ENCODE measurements around the gene ZDHHC17. TPM values are rescaled to one million over a fixed set of nuclear protein-coding genes. Genes with fewer than 3 reads are reported as not detected.
"Not testable (repeated sequence)": the region's sequence is repeated elsewhere in the genome, so short reads cannot be mapped to it uniquely, and the experiment has no call there.

ZDHHC17 gene
- total RNA-seq, 1 experiment from 2014 or later: 22.9 TPM

DNA sequence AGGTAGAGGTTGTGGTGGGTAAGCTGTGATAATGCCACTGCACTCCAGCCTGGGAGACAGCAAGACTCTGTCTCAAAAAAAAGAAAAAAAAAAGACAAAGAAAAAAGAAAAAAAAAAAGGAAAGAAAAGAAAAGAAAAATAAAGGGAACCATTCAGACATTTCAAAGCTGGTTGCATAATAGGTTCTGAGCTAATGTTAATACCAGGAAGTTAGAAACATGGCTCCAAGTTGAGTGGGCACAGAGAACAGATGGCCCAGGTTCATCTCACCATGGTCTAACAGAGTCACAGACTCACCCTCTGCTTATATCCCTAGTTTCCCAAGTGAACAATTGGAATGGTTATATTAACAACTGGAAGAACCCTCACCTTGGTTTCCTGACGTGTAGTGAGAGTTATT lies 17.4 kb upstream of the ZDHHC17 start:
- Histone ChIP-seq H3K36me3 (replicated peaks; ENCODE audit: control insufficient read depth, insufficient read depth, low read length) (no peaks in the 10 kb centered on the region), H3K27me3 (ENCODE audit: control insufficient read depth, insufficient read depth, low read length) (no peaks in the 10 kb centered on the region), H3K4me3 (ENCODE audit: insufficient read depth, low read depth, low read length) (no peak overlapping the region)
- DNase-seq: no peak

DNA sequence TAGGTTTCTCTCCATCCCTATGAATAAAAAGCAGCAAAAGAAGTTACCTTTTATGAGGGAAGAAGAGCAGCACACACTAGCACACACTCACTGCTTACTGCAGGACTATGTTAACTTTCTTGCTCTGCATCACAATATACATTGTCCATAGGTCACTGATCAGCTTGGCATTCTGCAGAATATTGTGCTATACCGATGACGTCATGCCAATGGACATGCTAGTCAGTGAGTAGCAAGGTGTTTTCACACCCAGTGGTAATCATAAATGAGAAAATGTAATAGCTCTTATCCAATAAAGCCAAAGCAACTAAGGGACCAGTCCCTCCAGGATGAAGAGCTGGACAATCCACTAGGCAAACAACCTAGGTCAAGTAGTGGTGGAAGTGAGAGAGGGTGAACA lies 16.7 kb upstream of the ZDHHC17 start:
- Histone ChIP-seq H3K4me3 (ENCODE audit: insufficient read depth, low read depth, low read length) (no peak overlapping the region), H3K27me3 (ENCODE audit: control insufficient read depth, insufficient read depth, low read length) (no peaks in the 10 kb centered on the region), H3K36me3 (replicated peaks; ENCODE audit: control insufficient read depth, insufficient read depth, low read length) (no peaks in the 10 kb centered on the region)
- DNase-seq: no peak

DNA sequence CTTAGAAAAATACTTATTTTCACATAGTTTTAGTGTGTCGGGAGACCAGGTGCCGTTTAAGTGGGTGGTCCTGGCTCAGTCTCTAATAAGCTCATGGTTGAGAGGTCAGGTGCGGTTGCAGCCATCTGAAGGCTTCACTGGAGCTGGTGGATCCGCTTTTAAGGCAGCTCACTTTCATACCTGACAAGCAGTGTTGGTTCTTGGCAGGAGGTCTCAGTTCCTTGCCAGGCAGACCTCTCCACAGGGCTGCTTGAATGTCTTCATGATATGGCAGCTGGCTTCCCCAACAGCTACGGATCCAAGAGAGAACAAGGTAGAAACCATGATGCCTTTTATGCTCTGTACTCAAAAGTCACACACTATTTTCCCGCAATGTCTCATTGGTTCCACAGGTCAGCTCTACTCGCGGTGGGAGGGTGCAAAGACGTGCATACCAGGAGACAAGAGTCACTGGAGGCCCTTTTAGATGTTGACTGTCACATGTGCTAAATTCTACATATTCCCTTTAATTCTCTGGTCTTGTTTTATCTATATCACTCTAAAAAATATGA lies 8.0 kb upstream of the ZDHHC17 start:
- H3K4me3 ChIP-seq (ENCODE audit: insufficient read depth, low read depth, low read length): no peak overlapping the region
- H3K36me3 ChIP-seq (replicated peaks; ENCODE audit: control insufficient read depth, insufficient read depth, low read length): no peaks in the 10 kb centered on the region
- peak; percentile 40 for DNase-seq
- H3K27me3 ChIP-seq (ENCODE audit: control insufficient read depth, insufficient read depth, low read length): no peaks in the 10 kb centered on the region

DNA sequence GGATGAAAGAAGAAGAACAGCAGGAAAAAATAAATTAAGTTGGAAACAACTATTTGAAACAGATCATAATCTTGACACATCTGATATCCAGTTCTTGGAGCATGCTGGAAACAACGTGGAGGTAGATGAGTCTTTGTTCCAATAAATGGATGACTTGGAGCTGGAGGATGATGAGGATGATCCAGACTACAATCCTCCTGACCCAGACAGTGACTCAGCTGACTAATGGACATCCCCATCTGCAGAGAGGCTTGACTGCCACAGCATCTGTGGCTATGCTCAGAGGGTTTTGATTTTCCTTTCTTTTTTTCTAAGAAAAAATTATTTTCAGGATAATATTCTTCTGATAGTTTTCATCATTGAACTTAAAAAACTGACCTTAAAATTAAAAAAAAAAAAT lies 6.2 kb upstream of the ZDHHC17 start:
- no peak for DNase-seq
- Histone ChIP-seq H3K4me3 (ENCODE audit: insufficient read depth, low read depth, low read length) (no peak overlapping the region), H3K36me3 (replicated peaks; ENCODE audit: control insufficient read depth, insufficient read depth, low read length) (no peaks in the 10 kb centered on the region), H3K27me3 (ENCODE audit: control insufficient read depth, insufficient read depth, low read length) (no peaks in the 10 kb centered on the region)

DNA sequence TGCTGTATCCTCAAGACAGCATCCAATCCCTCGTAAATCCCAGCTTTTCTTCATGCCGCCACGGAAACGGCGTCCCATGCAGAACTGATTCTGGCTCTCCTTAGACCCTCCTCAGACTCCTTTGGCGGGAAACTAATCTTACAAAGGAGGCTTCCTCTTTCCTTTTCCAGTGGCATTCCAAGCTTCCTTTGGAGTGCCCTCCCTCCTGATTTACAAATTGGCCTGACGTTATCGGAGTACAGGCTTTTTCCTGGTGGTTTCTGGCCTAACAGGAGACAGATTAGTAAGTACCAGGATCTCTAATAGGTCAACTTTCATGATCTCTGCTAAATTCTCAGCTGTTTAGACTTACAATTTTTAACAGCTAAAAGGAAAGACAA lies 1.3 kb upstream of the ZDHHC17 start:
- H3K27me3 ChIP-seq (ENCODE audit: control insufficient read depth, insufficient read depth, low read length): no peaks in the 10 kb centered on the region
- H3K4me3 ChIP-seq (ENCODE audit: insufficient read depth, low read depth, low read length): peak overlapping the region; percentile 92; the same call in 1 of the 2 replicates
- peak; percentile 58 for DNase-seq
- H3K36me3 ChIP-seq (replicated peaks; ENCODE audit: control insufficient read depth, insufficient read depth, low read length): no peaks in the 10 kb centered on the region

DNA sequence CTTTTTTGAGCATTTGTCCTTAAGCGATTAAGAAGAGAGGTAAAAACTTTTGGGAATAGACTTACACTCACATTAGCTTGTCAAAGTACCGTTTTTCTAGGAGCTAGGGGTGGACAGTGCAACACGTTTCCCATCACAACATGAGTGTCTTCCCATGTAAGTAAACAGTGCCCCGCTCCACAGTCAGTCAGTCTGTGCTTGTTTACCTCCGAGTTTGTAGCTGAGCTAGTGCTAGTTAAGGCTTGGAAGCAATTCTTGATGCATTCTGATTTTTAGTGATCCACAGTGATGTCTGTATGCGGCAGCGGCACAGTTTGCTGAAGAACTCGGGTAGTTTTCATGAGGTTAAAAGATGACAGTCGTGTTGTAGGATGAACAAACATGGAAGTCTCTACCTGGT lies 941 bp downstream of the ZDHHC17 start:
- Histone ChIP-seq H3K36me3 (replicated peaks; ENCODE audit: control insufficient read depth, insufficient read depth, low read length) (no peaks in the 10 kb centered on the region), H3K27me3 (ENCODE audit: control insufficient read depth, insufficient read depth, low read length) (no peaks in the 10 kb centered on the region), H3K4me3 (ENCODE audit: insufficient read depth, low read depth, low read length) (peak overlapping the region; percentile 92)
- no peak for DNase-seq

DNA sequence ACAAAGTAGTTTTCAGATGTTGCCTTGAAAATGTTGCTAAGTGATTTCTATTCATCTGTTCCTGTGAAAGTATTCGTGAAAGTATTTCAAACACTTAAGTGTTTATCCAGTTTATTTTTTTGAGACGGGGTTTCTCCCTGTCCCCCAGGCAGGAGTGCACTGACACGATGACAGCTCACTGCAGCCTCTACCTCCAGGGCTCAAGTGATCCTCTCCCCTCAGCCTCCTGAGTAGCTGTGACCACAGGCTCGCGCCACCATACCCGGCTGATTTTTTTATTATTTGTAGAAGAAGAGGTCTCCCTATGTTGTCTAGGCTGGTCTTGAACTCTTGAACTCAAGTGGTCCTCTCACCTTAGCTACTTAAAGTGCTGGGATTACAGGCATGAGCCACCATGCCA lies 1.7 kb downstream of the ZDHHC17 start:
- Histone ChIP-seq H3K4me3 (ENCODE audit: insufficient read depth, low read depth, low read length) (no peak overlapping the region), H3K27me3 (ENCODE audit: control insufficient read depth, insufficient read depth, low read length) (no peaks in the 10 kb centered on the region), H3K36me3 (replicated peaks; ENCODE audit: control insufficient read depth, insufficient read depth, low read length) (no peaks in the 10 kb centered on the region)
- DNase-seq: no peak

DNA sequence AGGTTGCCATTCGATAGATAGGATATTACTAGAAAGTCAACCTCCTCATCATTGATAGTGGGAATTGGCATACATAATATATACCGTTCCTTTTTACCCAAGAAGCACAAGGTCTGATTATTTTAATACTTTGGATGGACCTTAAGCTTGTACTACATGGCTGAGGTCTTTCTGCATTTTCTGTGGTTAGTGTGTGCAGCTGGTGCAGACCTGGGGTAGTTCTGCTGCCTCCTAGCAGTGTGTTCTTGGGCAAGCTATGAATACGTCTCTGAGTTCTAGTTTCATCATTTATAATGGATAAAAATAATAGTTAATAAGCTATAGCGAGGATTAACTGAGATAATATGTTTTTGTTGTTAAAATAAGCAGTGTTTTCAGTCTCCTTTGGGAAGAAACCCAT lies 2.2 kb downstream of the ZDHHC17 start:
- DNase-seq: no peak
- no peaks in the 10 kb centered on the region for H3K27me3 ChIP-seq (ENCODE audit: control insufficient read depth, insufficient read depth, low read length)
- no peak overlapping the region for H3K4me3 ChIP-seq (ENCODE audit: insufficient read depth, low read depth, low read length)
- no peaks in the 10 kb centered on the region for H3K36me3 ChIP-seq (replicated peaks; ENCODE audit: control insufficient read depth, insufficient read depth, low read length)

DNA sequence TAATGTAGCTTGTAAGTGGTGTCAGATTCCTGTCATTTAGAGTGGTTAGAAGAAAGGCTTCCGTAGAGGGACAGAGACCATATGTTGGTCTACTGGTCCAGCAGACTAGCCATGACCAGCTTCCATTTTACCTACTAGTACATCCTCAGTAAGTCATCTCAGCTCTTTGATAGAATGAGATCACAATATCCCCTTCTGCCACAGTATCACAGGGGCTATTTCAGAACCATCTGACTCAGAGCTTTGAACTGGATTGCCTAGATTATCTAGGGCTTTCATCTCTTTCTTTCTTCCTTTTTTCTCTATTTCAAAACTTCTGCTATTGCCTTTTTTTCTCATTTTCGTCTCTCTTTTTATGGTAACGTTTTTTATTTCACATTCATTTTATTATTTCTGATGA lies 4.7 kb downstream of the ZDHHC17 start:
- no peak overlapping the region for H3K4me3 ChIP-seq (ENCODE audit: insufficient read depth, low read depth, low read length)
- H3K36me3 ChIP-seq (replicated peaks; ENCODE audit: control insufficient read depth, insufficient read depth, low read length): no peaks in the 10 kb centered on the region
- H3K27me3 ChIP-seq (ENCODE audit: control insufficient read depth, insufficient read depth, low read length): no peaks in the 10 kb centered on the region
- no peak for DNase-seq

DNA sequence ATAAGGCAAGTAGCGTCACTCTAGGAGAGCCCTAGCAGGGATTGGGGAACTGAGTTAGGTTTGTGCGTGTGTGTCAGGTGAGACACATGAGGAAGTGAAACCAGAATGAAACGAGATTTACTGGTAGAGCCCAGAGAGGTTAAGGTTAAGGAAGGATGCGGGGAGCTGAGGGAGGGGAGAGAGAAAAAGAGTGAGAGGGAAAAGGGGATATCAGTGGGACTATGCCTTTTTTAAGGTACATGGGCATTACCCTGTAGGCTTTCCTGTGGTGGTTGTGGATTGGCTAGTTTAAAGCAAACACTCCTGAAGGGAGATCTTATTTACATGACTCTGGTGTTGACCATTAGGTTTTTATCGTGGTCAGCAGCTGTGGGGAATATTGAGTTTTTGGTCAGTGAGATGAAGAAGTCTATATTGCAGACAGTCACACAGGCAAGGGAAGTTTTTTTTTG lies 13.9 kb downstream of the ZDHHC17 start:
- no peaks in the 10 kb centered on the region for H3K27me3 ChIP-seq (ENCODE audit: control insufficient read depth, insufficient read depth, low read length)
- H3K36me3 ChIP-seq (replicated peaks; ENCODE audit: control insufficient read depth, insufficient read depth, low read length): no peaks in the 10 kb centered on the region
- no peak for DNase-seq
- no peak overlapping the region for H3K4me3 ChIP-seq (ENCODE audit: insufficient read depth, low read depth, low read length)

DNA sequence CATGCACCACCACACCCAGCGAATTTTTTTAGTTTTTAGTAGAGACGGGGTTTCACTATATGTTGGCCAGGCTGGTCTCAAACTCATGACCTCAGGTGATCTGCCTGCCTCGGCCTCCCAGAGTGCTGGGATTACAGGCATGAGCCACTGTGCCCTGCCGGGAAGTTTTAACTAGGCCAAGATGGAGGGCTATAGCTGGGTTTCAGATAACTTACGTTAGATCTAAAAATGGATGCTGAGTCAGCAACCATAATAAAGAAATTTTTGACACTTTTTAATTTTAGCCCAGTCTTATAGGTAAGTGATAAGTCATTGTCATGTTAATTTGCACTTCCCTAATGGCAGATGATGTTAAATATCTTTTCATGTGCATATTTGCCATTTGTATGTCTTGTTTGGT lies 14.4 kb downstream of the ZDHHC17 start:
- no peaks in the 10 kb centered on the region for H3K36me3 ChIP-seq (replicated peaks; ENCODE audit: control insufficient read depth, insufficient read depth, low read length)
- H3K27me3 ChIP-seq (ENCODE audit: control insufficient read depth, insufficient read depth, low read length): no peaks in the 10 kb centered on the region
- H3K4me3 ChIP-seq (ENCODE audit: insufficient read depth, low read depth, low read length): no peak overlapping the region
- DNase-seq: no peak

DNA sequence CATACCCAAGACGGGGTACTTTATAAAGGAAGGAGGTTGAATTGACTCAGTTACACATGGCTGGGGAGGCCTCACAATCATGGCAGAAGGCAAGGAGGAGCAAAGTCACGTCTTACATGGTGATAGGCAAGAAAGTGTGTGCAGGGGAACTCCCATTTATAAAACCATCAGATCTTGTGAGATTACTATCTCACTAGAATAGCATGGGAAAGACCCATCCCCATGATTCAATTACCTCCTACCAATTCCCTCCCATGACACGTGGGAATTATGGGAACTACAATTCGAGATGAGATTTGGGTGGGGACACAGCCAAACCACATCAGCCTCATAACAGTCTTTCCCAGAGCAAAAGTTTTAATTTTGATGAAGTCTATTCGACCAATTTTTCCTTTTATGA lies 15.4 kb downstream of the ZDHHC17 start:
- H3K27me3 ChIP-seq (ENCODE audit: control insufficient read depth, insufficient read depth, low read length); H3K36me3 ChIP-seq (replicated peaks; ENCODE audit: control insufficient read depth, insufficient read depth, low read length); DNase-seq; H3K4me3 ChIP-seq (ENCODE audit: insufficient read depth, low read depth, low read length): not testable (repeated sequence)

DNA sequence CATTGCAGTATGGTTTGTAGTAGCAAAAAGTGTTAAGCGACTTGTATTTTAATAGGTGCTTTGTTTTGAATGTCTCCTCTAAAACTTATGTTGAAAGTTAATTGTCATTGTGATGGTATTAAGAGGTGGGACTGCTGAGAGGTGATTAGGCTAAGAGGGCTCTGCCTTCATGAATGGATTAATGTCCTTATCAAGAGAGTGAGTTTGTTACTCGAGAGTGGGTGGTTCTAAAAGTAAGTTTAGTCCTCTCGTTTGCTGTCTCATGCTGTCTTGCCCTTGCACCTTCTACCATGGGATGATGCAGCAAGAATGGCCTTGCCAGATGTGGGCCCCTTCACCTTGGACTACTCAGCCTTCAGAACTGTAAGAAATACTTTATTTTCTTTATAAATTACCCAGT lies 17.4 kb downstream of the ZDHHC17 start:
- Histone ChIP-seq H3K4me3 (ENCODE audit: insufficient read depth, low read depth, low read length) (no peak overlapping the region), H3K27me3 (ENCODE audit: control insufficient read depth, insufficient read depth, low read length) (no peaks in the 10 kb centered on the region), H3K36me3 (replicated peaks; ENCODE audit: control insufficient read depth, insufficient read depth, low read length) (no peaks in the 10 kb centered on the region)
- DNase-seq: no peak

DNA sequence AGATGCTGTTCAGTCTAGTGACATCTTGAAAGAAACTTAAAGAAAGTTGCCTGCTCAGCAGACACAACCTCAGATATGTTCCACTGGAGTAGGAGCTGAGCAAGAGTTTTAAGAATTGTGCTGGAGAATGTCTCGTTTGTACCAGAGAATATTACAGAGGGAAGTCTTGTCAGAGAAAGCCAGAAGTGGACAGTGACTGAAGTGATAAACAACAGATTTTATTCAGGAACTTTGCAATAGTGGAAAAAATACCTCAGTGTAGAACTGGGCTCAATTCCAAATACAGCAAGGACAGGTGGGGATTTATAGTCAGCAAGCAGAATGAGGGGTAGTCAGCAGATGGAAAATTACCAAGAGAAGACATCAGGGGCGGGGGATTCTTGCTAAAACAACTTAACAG lies 18.6 kb downstream of the ZDHHC17 start:
- Histone ChIP-seq H3K4me3 (ENCODE audit: insufficient read depth, low read depth, low read length) (no peak overlapping the region), H3K36me3 (replicated peaks; ENCODE audit: control insufficient read depth, insufficient read depth, low read length) (no peaks in the 10 kb centered on the region), H3K27me3 (ENCODE audit: control insufficient read depth, insufficient read depth, low read length) (no peaks in the 10 kb centered on the region)
- no peak for DNase-seq

DNA sequence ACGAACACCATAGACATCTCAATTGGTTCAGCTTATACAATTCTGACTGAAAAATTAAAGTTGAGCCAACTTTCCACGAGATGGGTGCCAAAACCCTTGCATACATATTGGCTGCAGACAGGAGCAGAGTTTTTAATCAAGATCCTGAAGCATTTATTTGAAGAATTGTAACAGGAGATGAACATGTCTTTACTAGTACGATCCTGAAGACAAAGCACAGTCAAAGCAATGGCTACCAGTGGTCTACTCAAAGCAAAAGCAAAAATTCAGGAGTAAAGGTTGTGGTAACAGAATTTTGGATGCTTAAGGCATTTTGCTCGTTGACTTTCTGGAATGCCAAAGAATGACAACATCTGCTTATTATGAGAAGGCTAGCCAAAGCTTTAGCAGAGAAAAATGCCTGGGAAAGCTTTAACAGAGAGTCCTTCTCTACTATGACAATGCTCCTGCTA lies 20.7 kb downstream of the ZDHHC17 start:
- H3K36me3 ChIP-seq (replicated peaks; ENCODE audit: control insufficient read depth, insufficient read depth, low read length): no peaks in the 10 kb centered on the region
- H3K27me3 ChIP-seq (ENCODE audit: control insufficient read depth, insufficient read depth, low read length): no peaks in the 10 kb centered on the region
- H3K4me3 ChIP-seq (ENCODE audit: insufficient read depth, low read depth, low read length): no peak overlapping the region
- DNase-seq: no peak

DNA sequence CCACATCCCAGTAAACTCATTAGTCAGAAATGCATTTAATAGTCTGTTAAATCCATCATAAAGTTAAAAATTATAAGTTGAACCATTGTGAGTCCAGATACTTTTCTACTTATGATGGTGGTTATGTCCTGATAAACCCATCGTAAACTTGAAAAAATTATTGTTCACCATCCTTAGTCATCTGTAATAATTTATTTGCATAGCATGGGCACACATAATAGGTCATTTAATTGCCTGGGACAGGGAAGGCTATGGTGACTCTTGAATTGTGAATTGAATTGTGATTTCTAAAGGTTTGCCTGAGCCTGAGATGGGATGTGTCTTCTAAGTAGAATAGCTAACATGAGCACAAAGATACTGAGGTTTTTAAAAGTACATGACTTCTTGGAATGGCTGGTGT lies 21.5 kb downstream of the ZDHHC17 start:
- H3K27me3 ChIP-seq (ENCODE audit: control insufficient read depth, insufficient read depth, low read length): no peaks in the 10 kb centered on the region
- no peak overlapping the region for H3K4me3 ChIP-seq (ENCODE audit: insufficient read depth, low read depth, low read length)
- DNase-seq: no peak
- no peaks in the 10 kb centered on the region for H3K36me3 ChIP-seq (replicated peaks; ENCODE audit: control insufficient read depth, insufficient read depth, low read length)

Measured in H7 (cell line).